Kidney glomerular epithelial cell (primary cell): ENCODE measurements around the gene LMCD1.
A peak's percentile ranks its signal among the peaks of the same experiment; 100 is the strongest.

Experiments
- DNase-seq: peaks from one replicate; lab custom pipeline; 2025; lab: John Stamatoyannopoulos, UW

The LMCD1 gene

DNA sequence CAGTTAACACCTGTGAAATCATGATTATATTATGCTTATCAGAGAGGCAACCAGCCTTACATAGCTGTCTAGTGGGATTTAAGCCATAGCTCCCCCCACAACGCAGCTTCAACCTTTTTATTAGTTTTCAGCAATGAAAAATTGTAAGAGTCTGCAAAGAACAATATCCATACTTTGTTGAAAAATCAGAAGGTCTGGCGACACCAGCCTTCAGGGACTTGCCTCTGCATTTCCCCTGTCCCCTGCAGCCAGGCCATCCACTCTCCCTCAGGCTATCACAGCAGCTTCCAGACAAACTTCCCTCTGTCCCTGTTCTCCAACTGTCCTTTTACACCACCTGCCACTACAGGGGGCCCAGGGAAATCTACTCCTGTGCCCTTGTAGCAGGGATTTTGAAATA lies 83.0 kb downstream of the LMCD1 start:
- DNase-seq: no peak

DNA sequence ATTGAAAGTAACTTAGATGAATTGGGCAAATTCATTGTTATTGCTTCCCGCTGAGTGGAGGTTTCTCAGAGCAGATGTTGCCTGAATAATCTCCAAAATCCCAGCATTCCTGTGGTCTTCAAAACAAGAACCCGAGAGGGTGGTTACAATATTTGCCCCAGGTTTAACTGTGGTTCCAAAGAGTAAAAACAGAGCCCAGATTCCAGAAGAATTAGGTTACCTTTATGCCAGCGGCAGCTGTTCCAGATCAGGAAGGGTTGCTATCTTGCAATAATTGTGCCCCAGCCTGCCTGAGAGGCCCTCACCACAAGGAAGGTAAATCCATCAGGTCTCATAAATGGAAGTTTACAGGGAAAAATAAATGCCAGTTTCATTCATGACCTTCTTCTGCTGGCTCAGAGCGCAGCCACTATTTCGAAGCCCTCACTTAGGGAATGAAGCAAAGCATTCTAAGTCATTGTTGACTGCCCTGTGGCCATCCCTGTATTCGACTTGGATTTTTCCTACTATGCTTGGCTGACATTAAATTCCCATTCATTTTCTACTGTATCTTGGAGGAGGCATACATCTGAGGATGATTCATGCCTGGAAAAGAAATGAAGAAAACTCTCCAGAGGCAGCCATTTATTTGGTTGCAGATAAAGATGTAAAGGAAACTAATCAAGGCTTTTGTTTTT lies 88.4 kb downstream of the LMCD1 start:
- DNase-seq: no peak

- DNase-seq: no peak
Observed at GRCh38 chr3:8593021-8593827, 91.6 kb downstream of the LMCD1 start.

- DNase-seq: no peak
Observed at GRCh38 chr3:8595252-8595651, 93.6 kb downstream of the LMCD1 start.

- DNase-seq: no peak
Observed at GRCh38 chr3:8595695-8596115, 94.1 kb downstream of the LMCD1 start.

DNA sequence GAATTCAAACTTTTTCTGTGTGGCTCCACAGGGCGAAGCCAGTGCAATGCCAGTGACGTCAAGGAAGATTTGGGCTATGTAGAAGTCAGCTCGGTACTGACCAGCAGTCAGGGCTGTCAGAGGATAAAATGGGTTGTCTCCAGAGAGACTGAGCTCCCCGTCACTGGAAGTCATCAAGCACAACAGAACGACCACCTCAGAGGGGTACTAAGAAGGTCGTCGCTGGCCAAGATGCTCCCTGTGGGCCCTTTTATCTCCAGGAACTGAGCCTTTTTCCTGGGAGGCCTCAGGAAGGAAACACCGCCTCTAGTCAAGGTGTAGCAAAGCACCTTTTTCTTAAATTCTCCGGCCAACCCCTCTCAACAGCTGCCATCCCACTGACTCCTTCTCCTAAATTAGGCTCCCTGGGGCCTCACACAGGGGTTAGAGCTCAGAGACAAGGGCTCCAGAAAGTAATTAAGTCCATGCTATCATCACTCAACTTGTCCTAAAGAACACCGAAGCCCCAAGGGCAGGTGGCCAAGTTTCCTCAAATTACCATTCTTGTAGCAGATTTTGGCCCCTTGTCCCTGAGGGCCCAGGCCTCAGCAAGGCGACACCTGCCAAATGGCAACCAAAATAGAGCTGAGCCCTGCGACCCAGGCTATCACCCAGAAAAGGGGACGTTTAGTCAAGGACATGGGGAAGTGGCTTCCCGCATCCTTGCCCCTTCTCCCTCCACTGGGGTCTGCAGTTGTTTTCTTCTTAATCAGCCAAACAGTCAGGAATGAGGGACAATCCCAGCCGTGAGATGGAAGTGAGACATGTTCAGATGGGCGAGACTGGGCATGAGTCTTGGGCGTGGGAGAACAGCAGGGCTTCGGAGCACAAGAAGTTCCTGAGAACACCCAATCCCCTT lies 94.9 kb downstream of the LMCD1 start:
- DNase-seq: no peak

DNA sequence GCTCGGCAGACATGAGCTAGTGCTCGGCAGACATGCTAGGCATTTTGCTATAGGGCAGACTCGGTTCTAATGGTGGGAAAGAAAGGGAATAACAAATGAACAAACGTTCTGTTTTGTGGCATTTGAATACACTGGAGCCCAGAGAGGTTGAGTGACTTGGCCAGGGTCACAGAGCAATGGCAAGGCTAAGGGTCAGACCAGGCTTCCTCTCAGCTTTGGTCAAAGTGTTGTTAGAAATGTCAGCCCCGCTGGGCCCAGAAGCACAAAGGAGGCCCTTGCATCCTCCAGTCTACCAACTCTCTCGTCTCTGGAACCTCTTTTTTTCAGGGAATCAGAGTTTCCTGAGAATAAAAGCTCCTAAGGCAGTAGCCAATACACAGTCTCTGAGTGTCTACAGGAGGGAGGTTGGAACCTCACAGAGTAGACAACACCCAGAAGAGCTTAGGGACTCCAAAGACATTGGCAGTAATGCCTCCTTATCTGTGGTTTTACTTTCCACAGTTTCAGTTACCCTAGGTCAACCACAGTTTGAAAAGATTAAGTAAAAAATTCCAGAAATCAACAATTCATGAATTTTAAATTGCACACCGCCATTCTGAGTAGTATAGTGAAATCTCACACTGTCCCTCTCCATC lies 95.7 kb downstream of the LMCD1 start:
- DNase-seq: no peak

GRCh38 chr3:8599146-8599545 lies 97.5 kb downstream of the LMCD1 start:
- DNase-seq: no peak

GRCh38 chr3:8600457-8600856 lies 98.8 kb downstream of the LMCD1 start:
- no peak for DNase-seq

GRCh38 chr3:8603115-8603710 lies 101.6 kb downstream of the LMCD1 start:
- no peak for DNase-seq

- DNase-seq: no peak
Observed at GRCh38 chr3:8604006-8604405, 102.4 kb downstream of the LMCD1 start.

GRCh38 chr3:8604988-8605387 lies 103.4 kb downstream of the LMCD1 start:
- no peak for DNase-seq

GRCh38 chr3:8606701-8607231 lies 105.1 kb downstream of the LMCD1 start:
- peak; percentile 6 for DNase-seq

- DNase-seq: peak; percentile 16
Observed at GRCh38 chr3:8607234-8608040, 105.8 kb downstream of the LMCD1 start.

DNA sequence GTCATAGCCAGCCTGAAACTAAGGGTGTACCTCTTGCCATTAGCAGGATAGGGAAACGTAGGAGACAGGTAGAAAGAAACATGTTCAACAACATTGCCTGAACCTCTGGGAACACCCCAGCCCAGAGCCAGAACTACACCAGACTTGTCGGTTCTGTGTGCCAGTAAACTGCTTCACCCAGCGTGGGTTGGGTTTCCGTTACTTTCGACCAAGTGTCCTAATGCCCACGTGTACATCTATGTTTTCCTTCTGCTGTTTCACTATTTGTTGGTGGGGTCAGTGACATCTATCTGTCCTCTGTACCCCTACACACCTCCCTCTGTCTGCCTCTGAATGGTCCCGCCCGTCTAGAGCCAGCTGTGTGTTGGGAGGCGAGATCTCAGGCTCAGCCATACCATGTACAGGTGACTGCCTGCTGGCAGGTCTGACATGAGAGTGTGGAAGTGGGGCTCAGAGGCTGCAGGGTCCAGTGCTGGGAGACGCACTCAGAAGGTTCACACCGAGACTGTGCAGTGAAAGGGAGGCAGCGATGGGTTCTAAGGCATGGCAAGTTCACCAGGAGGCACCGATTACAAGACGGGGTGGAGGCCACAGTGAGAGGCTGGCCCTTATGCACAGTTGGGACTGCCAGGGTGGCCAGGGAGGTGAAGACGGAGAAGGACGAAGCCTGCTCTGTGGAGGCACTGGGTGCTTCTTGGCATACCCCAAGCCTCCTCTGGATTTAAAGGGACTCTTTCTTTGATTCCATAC lies 106.6 kb downstream of the LMCD1 start:
- DNase-seq: no peak

DNA sequence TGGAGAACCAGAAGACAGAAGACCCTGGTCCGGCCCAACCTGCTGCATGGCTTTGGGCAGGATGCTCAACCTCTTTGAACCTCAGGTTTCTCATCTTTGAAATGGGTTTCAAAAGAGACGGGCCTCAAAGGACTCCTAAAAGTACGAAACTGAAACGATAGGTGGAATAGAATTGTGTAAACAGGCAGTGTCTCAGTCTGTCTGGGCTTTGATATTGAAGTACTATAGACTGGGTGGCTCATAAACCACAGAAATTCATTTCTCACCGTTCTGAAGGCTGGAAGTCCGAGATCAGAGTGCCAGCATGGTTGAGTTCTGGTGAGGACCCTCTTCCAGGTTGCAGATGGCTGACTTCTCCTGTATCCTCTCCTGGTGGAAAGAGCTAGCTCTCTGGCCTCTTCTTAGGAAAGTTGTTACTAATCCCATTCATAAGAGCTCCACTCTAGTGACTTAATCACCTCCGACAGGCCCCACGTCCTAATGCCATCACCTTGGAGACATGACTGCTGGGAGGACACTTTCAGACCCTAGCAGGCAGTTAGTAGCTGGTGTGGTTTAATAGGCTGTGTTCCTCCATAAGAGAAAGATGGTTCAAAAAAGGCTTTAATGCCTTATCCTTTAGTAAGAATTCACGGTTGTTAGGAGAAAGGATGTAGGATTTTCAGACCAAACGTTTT lies 107.3 kb downstream of the LMCD1 start:
- no peak for DNase-seq

- no peak for DNase-seq
Observed at GRCh38 chr3:8610951-8611350, 109.3 kb downstream of the LMCD1 start.

- no peak for DNase-seq
Observed at GRCh38 chr3:8617921-8618320, 116.3 kb downstream of the LMCD1 start.

DNA sequence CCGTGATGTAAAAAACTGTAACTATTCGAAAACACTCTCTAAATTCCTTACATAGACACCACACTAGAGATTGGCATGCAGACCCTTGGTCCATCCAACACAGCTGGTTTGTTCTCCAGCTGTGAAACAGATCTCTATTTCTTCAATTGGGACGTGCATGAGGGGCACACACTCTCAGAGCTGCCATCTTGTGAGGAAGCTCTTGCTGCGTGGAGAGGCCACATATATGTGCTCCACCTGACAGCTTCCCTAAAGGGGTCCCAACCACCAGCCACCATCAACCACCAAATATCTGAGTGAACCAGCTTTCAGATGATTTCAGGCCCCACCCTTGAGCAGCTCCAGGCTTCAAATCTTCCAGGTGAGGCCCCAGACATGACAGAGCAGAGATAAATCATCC lies 117.3 kb downstream of the LMCD1 start:
- no peak for DNase-seq
